ENCODE results near the gene PAK1. TPM values are rescaled to one million over a fixed set of nuclear protein-coding genes. Genes with fewer than 3 reads are reported as not detected.
A peak's percentile ranks its signal among the peaks of the same experiment; 100 is the strongest.

PAK1 gene
- total and polyA plus RNA-seq, 2 donors (not counting 1 experiment from before 2014, with no cell fraction given): 34.6 to 37.7 TPM

DNA sequence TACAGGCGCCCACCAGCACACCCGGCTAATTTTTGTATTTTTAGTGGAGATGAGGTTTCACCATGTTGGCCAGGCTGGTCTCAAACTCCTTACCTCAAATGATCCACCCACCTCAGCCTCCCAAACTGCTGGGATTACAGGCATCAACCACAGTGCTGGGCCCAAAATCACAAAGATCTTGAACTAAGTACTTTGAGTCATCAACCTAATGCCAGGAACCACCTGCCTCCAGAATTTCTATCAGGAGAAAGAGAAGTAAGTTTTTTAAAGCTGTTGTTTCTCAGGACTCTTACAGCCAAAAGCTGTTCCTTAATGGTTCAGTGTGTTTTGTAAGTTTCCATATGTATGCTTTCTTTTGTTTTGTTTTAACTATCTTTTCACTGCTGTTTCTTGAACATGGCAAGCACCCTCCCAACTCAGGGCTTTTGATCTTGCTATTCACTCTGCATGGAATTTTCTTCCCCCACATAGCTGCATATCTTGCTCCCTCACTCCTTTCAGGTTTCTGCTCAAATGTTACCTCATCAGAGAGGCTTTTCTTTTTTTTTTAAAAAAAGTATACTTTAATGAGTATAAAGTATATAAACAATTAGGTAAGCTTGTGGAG is 6.0 kb upstream of the PAK1 start:
- Histone ChIP-seq H3K4me1 (ENCODE audit: control insufficient read depth, extremely low read depth, insufficient read depth, low read length) (no peaks in the 10 kb centered on the region), H3K27me3 (ENCODE audit: control insufficient read depth, insufficient read depth, low read length) (peaks cover under 1% of the 10 kb centered on the region), H3K79me2 (ENCODE audit: control insufficient read depth, insufficient read depth, low read length) (no peaks in the 10 kb centered on the region), H2AFZ (ENCODE audit: low read length) (no peak overlapping the region), H3K27ac (ENCODE audit: insufficient read depth, low read length) (no peak overlapping the region), H3K9ac (ENCODE audit: insufficient read depth, low read length) (no peak overlapping the region), H3K4me3 (replicated peaks in 1 of 4; ENCODE audit: control extremely low read depth in 1 of 4, insufficient read depth in 1 of 4, low read depth in 3 of 4, low read length in 4 of 4) (no peak overlapping the region), H4K20me1 (ENCODE audit: control insufficient read depth, extremely low read depth, insufficient read depth, low read length) (no peaks in the 10 kb centered on the region), H3K36me3 (ENCODE audit: control insufficient read depth, insufficient read depth, low read length) (no peaks in the 10 kb centered on the region), H3K9me3 (ENCODE audit: control insufficient read depth, insufficient read depth, low read depth, low read length) (no peaks in the 10 kb centered on the region), H3K4me2 (ENCODE audit: extremely low read depth, insufficient read depth, low read length) (no peak overlapping the region)
- DNase-seq (ENCODE audit: low read depth in 2 of 2): no peak
- TF ChIP-seq, protein P1, sequence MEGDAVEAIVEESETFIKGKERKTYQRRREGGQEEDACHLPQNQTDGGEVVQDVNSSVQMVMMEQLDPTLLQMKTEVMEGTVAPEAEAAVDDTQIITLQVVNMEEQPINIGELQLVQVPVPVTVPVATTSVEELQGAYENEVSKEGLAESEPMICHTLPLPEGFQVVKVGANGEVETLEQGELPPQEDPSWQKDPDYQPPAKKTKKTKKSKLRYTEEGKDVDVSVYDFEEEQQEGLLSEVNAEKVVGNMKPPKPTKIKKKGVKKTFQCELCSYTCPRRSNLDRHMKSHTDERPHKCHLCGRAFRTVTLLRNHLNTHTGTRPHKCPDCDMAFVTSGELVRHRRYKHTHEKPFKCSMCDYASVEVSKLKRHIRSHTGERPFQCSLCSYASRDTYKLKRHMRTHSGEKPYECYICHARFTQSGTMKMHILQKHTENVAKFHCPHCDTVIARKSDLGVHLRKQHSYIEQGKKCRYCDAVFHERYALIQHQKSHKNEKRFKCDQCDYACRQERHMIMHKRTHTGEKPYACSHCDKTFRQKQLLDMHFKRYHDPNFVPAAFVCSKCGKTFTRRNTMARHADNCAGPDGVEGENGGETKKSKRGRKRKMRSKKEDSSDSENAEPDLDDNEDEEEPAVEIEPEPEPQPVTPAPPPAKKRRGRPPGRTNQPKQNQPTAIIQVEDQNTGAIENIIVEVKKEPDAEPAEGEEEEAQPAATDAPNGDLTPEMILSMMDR (conservative IDR thresholded peaks at IDR 0.05 in 1 of 2, IDR thresholded peaks at IDR 0.05 in 1 of 2; ENCODE audit: low read depth in 1 of 2, low read length in 2 of 2): no peak
- TF ChIP-seq EZH2 (IDR thresholded peaks at IDR 0.05; ENCODE audit: low read length, missing control alignments): no peak

DNA sequence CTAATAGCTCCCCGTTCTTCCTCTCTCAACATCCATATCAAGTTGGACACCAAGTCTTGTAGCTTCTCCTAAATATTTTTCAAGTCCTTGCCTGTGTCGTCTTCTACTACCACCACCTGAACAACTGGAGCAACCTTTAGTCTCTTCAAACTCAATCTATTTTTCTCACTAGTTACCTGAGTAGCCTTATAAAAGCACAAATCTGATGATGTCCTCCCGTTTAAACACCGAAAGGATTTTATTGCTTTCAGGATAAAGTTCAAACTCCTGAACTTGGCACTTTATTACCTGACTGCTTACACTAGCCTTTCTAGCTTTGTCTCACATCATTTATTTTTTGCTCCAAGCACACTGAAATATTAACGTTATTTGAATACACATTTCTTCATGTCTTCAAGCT is 1.3 kb upstream of the PAK1 start:
- H3K27me3 ChIP-seq (ENCODE audit: control insufficient read depth, insufficient read depth, low read length): peaks cover 14% of the 10 kb centered on the region
- DNase-seq (ENCODE audit: low read depth in 2 of 2): no peak
- no peak for TF ChIP-seq EZH2 (IDR thresholded peaks at IDR 0.05; ENCODE audit: low read length, missing control alignments)
- TF ChIP-seq, protein P1 (conservative IDR thresholded peaks at IDR 0.05 in 1 of 2, IDR thresholded peaks at IDR 0.05 in 1 of 2; ENCODE audit: low read depth in 1 of 2, low read length in 2 of 2): no peak
- H3K4me3 ChIP-seq (replicated peaks in 1 of 4; ENCODE audit: control extremely low read depth in 1 of 4, insufficient read depth in 1 of 4, low read depth in 3 of 4, low read length in 4 of 4): no peak overlapping the region
- no peak overlapping the region for H2AFZ ChIP-seq (ENCODE audit: low read length)
- H3K4me1 ChIP-seq (ENCODE audit: control insufficient read depth, extremely low read depth, insufficient read depth, low read length): no peaks in the 10 kb centered on the region
- no peaks in the 10 kb centered on the region for H4K20me1 ChIP-seq (ENCODE audit: control insufficient read depth, extremely low read depth, insufficient read depth, low read length)
- H3K9me3 ChIP-seq (ENCODE audit: control insufficient read depth, insufficient read depth, low read depth, low read length): no peaks in the 10 kb centered on the region
- H3K79me2 ChIP-seq (ENCODE audit: control insufficient read depth, insufficient read depth, low read length): no peaks in the 10 kb centered on the region
- no peak overlapping the region for H3K9ac ChIP-seq (ENCODE audit: insufficient read depth, low read length)
- no peak overlapping the region for H3K27ac ChIP-seq (ENCODE audit: insufficient read depth, low read length)
- H3K4me2 ChIP-seq (ENCODE audit: extremely low read depth, insufficient read depth, low read length): no peak overlapping the region
- no peaks in the 10 kb centered on the region for H3K36me3 ChIP-seq (ENCODE audit: control insufficient read depth, insufficient read depth, low read length)

DNA sequence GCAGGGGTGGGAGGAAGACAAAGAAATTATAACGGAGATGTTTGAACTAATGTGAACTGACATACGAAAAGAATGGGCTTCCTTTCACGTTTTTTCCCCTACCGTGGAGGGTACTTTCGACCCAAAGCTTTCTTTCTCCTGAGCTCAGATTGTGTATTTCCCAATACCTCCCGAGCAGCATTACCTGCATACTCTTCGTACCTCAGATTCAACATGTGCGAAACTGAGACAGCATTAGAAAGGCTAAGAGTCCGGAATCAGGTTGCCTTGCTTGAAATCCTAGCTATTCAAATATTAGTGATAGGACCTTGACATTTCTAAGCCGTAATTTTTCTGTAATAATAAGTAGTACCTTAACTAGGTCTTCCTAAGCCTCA is 778 bp upstream of the PAK1 start:
- Histone ChIP-seq H3K36me3 (ENCODE audit: control insufficient read depth, insufficient read depth, low read length) (no peaks in the 10 kb centered on the region), H3K27ac (ENCODE audit: insufficient read depth, low read length) (no peak overlapping the region), H3K9ac (ENCODE audit: insufficient read depth, low read length) (no peak overlapping the region), H3K79me2 (ENCODE audit: control insufficient read depth, insufficient read depth, low read length) (no peaks in the 10 kb centered on the region), H3K9me3 (ENCODE audit: control insufficient read depth, insufficient read depth, low read depth, low read length) (no peaks in the 10 kb centered on the region), H3K4me3 (replicated peaks in 1 of 4; ENCODE audit: control extremely low read depth in 1 of 4, insufficient read depth in 1 of 4, low read depth in 3 of 4, low read length in 4 of 4) (peak overlapping the region in 3 of 4 experiments; percentile 21 to 68 (median 58)), H2AFZ (ENCODE audit: low read length) (no peak overlapping the region), H3K4me2 (ENCODE audit: extremely low read depth, insufficient read depth, low read length) (peak overlapping the region; percentile 62), H3K27me3 (ENCODE audit: control insufficient read depth, insufficient read depth, low read length) (peaks cover 14% of the 10 kb centered on the region), H4K20me1 (ENCODE audit: control insufficient read depth, extremely low read depth, insufficient read depth, low read length) (no peaks in the 10 kb centered on the region), H3K4me1 (ENCODE audit: control insufficient read depth, extremely low read depth, insufficient read depth, low read length) (no peaks in the 10 kb centered on the region)
- no peak for DNase-seq (ENCODE audit: low read depth in 2 of 2)
- TF ChIP-seq, protein P1 (conservative IDR thresholded peaks at IDR 0.05 in 1 of 2, IDR thresholded peaks at IDR 0.05 in 1 of 2; ENCODE audit: low read depth in 1 of 2, low read length in 2 of 2): no peak
- no peak for TF ChIP-seq EZH2 (IDR thresholded peaks at IDR 0.05; ENCODE audit: low read length, missing control alignments)
